ENCODE data around the gene WFDC1.

DNA sequence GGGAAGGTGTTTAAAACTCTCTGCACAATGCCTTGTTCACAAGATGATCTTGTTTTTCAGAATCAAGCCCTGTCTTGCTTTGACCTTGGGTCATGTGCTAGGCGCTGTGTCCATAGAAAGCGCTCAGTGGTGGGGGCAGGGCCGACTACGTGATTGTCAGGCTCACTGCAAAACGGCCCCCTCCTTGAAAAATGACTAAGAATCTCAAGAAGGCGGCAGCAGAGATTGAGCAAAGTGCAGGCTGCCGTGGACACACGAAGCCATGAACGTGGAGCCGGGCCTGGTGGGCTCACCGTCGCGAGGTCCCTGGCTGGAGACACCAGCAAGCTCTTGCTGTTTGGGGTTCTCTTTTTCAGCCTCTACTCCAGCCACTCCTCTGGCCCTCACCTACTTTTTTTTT lies 83.9 kb downstream of the WFDC1 start:
- TF ChIP-seq, protein P1, sequence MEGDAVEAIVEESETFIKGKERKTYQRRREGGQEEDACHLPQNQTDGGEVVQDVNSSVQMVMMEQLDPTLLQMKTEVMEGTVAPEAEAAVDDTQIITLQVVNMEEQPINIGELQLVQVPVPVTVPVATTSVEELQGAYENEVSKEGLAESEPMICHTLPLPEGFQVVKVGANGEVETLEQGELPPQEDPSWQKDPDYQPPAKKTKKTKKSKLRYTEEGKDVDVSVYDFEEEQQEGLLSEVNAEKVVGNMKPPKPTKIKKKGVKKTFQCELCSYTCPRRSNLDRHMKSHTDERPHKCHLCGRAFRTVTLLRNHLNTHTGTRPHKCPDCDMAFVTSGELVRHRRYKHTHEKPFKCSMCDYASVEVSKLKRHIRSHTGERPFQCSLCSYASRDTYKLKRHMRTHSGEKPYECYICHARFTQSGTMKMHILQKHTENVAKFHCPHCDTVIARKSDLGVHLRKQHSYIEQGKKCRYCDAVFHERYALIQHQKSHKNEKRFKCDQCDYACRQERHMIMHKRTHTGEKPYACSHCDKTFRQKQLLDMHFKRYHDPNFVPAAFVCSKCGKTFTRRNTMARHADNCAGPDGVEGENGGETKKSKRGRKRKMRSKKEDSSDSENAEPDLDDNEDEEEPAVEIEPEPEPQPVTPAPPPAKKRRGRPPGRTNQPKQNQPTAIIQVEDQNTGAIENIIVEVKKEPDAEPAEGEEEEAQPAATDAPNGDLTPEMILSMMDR (conservative IDR thresholded peaks at IDR 0.05; ENCODE audit: low read depth, low read length): no peak
- TF ChIP-seq, protein P2, sequence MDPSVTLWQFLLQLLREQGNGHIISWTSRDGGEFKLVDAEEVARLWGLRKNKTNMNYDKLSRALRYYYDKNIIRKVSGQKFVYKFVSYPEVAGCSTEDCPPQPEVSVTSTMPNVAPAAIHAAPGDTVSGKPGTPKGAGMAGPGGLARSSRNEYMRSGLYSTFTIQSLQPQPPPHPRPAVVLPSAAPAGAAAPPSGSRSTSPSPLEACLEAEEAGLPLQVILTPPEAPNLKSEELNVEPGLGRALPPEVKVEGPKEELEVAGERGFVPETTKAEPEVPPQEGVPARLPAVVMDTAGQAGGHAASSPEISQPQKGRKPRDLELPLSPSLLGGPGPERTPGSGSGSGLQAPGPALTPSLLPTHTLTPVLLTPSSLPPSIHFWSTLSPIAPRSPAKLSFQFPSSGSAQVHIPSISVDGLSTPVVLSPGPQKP (IDR thresholded peaks at IDR 0.05; ENCODE audit: borderline replicate concordance, low read depth, low read length): no peak
- TF ChIP-seq RAD21 (IDR thresholded peaks at IDR 0.05; ENCODE audit: low read length): no peak
- TF ChIP-seq BHLHE40 (IDR thresholded peaks at IDR 0.05; ENCODE audit: low read depth, low read length): no peak
- TF ChIP-seq CEBPB (IDR thresholded peaks at IDR 0.05; ENCODE audit: low read depth, low read length): no peak
- TF ChIP-seq MAZ (IDR thresholded peaks at IDR 0.05; ENCODE audit: borderline replicate concordance, low read depth, low read length): no peak
- no peak for TF ChIP-seq POLR2A (IDR thresholded peaks at IDR 0.05; ENCODE audit: low read depth, low read length)
- no peak for TF ChIP-seq FOS (IDR thresholded peaks at IDR 0.05; ENCODE audit: low read depth, low read length)
- no peak for TF ChIP-seq RCOR1 (IDR thresholded peaks at IDR 0.05; ENCODE audit: insufficient replicate concordance, low read length)

Data from IMR-90 (cell line).